PC-3 (cell line): ENCODE measurements around the gene CPLANE1. TPM values are rescaled to one million over a fixed set of nuclear protein-coding genes. Genes with fewer than 3 reads are reported as not detected.

Experiments used
- ATAC-seq: fragments of 200-7000 bp; cut with Tn5 transposase; 2 replicates; pipeline ENCODE4 v1.9.1; 2020; ENCODE audit warnings: mild to moderate bottlenecking, moderate library complexity
- BruUV-seq: library from RNA; stranded (reverse); fragments of 400-500 nt; replicated peaks from 2 replicates; lab custom pipeline; 2021; lab: Mats Ljungman, UMichigan
- CTCF ChIA-PET: fragments of 300-600 bp; sonication (Branson Sonifier 250); formaldehyde crosslinking; loops from one replicate; lab custom pipeline; 2022; ENCODE audit warnings: antibody characterized with exemption; lab: Charles Lee
- POLR2A ChIA-PET: fragments of 300-600 bp; sonication (Branson Sonifier 250); formaldehyde crosslinking; loops from one replicate; lab custom pipeline; 2022; ENCODE audit warnings: antibody characterized with exemption; ENCODE audit not compliant: unreplicated experiment; lab: Charles Lee
- DNase-seq: peaks from one replicate; pipeline ENCODE4 v3.0.0-alpha.2; 2015
- H2AFZ ChIP-seq: fragments of 300-600 bp; sonication (generic); 2 replicates; pipeline ENCODE4 v1.6.0; 2016; ENCODE audit warnings: antibody characterized with exemption, low read length
- H3F3A ChIP-seq: fragments of 300-600 bp; sonication (generic); one replicate; pipeline ENCODE4 v1.6.0; 2017; ENCODE audit warnings: antibody characterized with exemption, low read length, control low read depth, mild to moderate bottlenecking; ENCODE audit not compliant: unreplicated experiment
- H3K27ac ChIP-seq: fragments of 300-600 bp; sonication (generic); 2 replicates; pipeline ENCODE4 v1.5.1; 2016; ENCODE audit warnings: mild to moderate bottlenecking, low read length
- H3K27me3 ChIP-seq: fragments of 300-600 bp; sonication (generic); 2 replicates; pipeline ENCODE4 v1.6.1; 2016; ENCODE audit warnings: low read length, mixed read lengths
- H3K36me3 ChIP-seq: fragments of 300-600 bp; sonication (generic); 2 replicates; pipeline ENCODE4 v1.6.1; 2016; ENCODE audit warnings: low read depth, mixed run types, low read length, mixed read lengths
- H3K4me1 ChIP-seq: fragments of 300-600 bp; sonication (generic); 2 replicates; pipeline ENCODE4 v1.5.1; 2016; ENCODE audit warnings: low read length; ENCODE audit not compliant: insufficient read depth
- H3K4me2 ChIP-seq: fragments of 300-600 bp; sonication (generic); 2 replicates; pipeline ENCODE4 v1.6.0; 2016; ENCODE audit warnings: low read length
- H3K4me3 ChIP-seq: fragments of 300-600 bp; sonication (generic); 2 replicates; pipeline ENCODE4 v1.5.1; 2016; ENCODE audit warnings: mild to moderate bottlenecking, low read length, mixed read lengths
- H3K79me2 ChIP-seq: fragments of 300-600 bp; sonication (generic); 2 replicates; pipeline ENCODE4 v1.6.1; 2017; ENCODE audit warnings: low read length, mixed read lengths
- H3K9ac ChIP-seq: fragments of 300-600 bp; sonication (generic); 2 replicates; pipeline ENCODE4 v1.6.0; 2016; ENCODE audit warnings: mild to moderate bottlenecking, low read length
- H3K9me2 ChIP-seq: fragments of 300-600 bp; sonication (generic); replicated peaks from 2 replicates; pipeline ENCODE4 v1.6.1; 2016; ENCODE audit warnings: mixed run types, low read length, mixed read lengths
- H3K9me3 ChIP-seq: fragments of 300-600 bp; sonication (generic); 2 replicates; pipeline ENCODE4 v1.6.1; 2016; ENCODE audit warnings: low read length, mixed read lengths
- H4K20me1 ChIP-seq: fragments of 300-600 bp; sonication (generic); 2 replicates; pipeline ENCODE4 v1.6.1; 2016; ENCODE audit warnings: low read length, mixed read lengths
- CTCF ChIP-seq: fragments of 300-600 bp; sonication (generic); conservative IDR thresholded peaks from 2 replicates; pipeline ENCODE4 v1.5.1; 2017; ENCODE audit warnings: antibody characterized with exemption, low read depth, mild to moderate bottlenecking, low read length
- EZH2 ChIP-seq: fragments of 300-600 bp; sonication (generic); IDR thresholded peaks from one replicate; pipeline ENCODE4 v1.6.1; 2017; ENCODE audit warnings: antibody characterized with exemption, mild to moderate bottlenecking, low read length; ENCODE audit not compliant: unreplicated experiment
- EZH2phosphoT487 ChIP-seq: fragments of 300-600 bp; sonication (generic); IDR thresholded peaks from 2 replicates; pipeline ENCODE4 v1.6.1; 2018; ENCODE audit warnings: mild to moderate bottlenecking, antibody characterized with exemption, low read length, borderline replicate concordance
- intact Hi-C: fragments of 100-400 bp; cut with micrococcal nuclease; formaldehyde crosslinking; loops from 2 replicates; pipeline ENCODE4 v1.9.0; 2023
- total RNA-seq: library from RNA; depleted of rRNA; stranded (reverse); fragments of >200 nt; gene quantifications from 2 replicates; pipeline ENCODE4 v1.2.3, GENCODE V29; 2014

The CPLANE1 gene
- total RNA-seq, 1 experiment from 2014 or later = 10.1 TPM

GRCh38 chr5:37064442-37064841 is 184.7 kb downstream of the CPLANE1 start:
- ChIA-PET POLR2A (interaction anchor here (0.6 kb wide), 2 partner anchors 19 to 1515 kb away, joined by 3 to 4 read pairs; no protein-coding TSS in a partner anchor), CTCF (no interaction called here)
- no peaks in the 10 kb centered on the region for H4K20me1 ChIP-seq
- no peaks in the 10 kb centered on the region for H3K4me1 ChIP-seq
- no peak for ATAC-seq
- no peak for TF ChIP-seq CTCF
- no peak for TF ChIP-seq EZH2phosphoT487
- no peak for TF ChIP-seq EZH2
- H2AFZ ChIP-seq = no peak overlapping the region
- H3K79me2 ChIP-seq = no peaks in the 10 kb centered on the region
- H3K9me3 ChIP-seq = no peaks in the 10 kb centered on the region
- no peaks in the 10 kb centered on the region for H3F3A ChIP-seq
- no peak overlapping the region for H3K27ac ChIP-seq
- BruUV-seq = TSS peak; percentile 13
- intact Hi-C loops = no loop called here
- H3K4me3 ChIP-seq = no peak overlapping the region
- H3K9me2 ChIP-seq = no peaks in the 10 kb centered on the region
- no peaks in the 10 kb centered on the region for H3K27me3 ChIP-seq
- no peak overlapping the region for H3K9ac ChIP-seq
- H3K4me2 ChIP-seq = no peak overlapping the region
- no peak for DNase-seq
- H3K36me3 ChIP-seq = peaks cover 10% of the 10 kb centered on the region; the same call in 1 of the 2 replicates

- no peak for ATAC-seq
- TF ChIP-seq CTCF = no peak
- TF ChIP-seq EZH2phosphoT487 = no peak
- TF ChIP-seq EZH2 = no peak
- Histone ChIP-seq H3K36me3 (peaks cover 13% of the 10 kb centered on the region; the same call in 1 of the 2 replicates), H4K20me1 (no peaks in the 10 kb centered on the region), H3K79me2 (no peaks in the 10 kb centered on the region), H2AFZ (no peak overlapping the region), H3K27ac (no peak overlapping the region), H3K9me3 (no peaks in the 10 kb centered on the region), H3K9me2 (no peaks in the 10 kb centered on the region), H3K4me2 (no peak overlapping the region), H3K4me1 (no peaks in the 10 kb centered on the region), H3K27me3 (no peaks in the 10 kb centered on the region), H3K9ac (no peak overlapping the region), H3F3A (no peaks in the 10 kb centered on the region), H3K4me3 (no peak overlapping the region)
- ChIA-PET CTCF (no interaction called here), POLR2A (no interaction called here)
- intact Hi-C loops = no loop called here
- no peak for DNase-seq
- no TSS peak for BruUV-seq
Observed at GRCh38 chr5:37063739-37064138, 185.4 kb downstream of the CPLANE1 start.

- no peak for TF ChIP-seq EZH2phosphoT487
- TF ChIP-seq CTCF = no peak
- TF ChIP-seq EZH2 = no peak
- no peak for DNase-seq
- Histone ChIP-seq H3K4me3 (no peak overlapping the region), H3K9me3 (no peaks in the 10 kb centered on the region), H4K20me1 (no peaks in the 10 kb centered on the region), H3K27ac (no peak overlapping the region), H3K27me3 (no peaks in the 10 kb centered on the region), H3K4me2 (no peak overlapping the region), H3K9me2 (no peaks in the 10 kb centered on the region), H3F3A (no peaks in the 10 kb centered on the region), H3K9ac (no peak overlapping the region), H2AFZ (no peak overlapping the region), H3K79me2 (no peaks in the 10 kb centered on the region), H3K36me3 (peaks cover 9% of the 10 kb centered on the region; the same call in 1 of the 2 replicates), H3K4me1 (no peaks in the 10 kb centered on the region)
- ATAC-seq = no peak
- no TSS peak for BruUV-seq
- ChIA-PET POLR2A (no interaction called here), CTCF (no interaction called here)
- intact Hi-C loops = no loop called here
Observed at GRCh38 chr5:37060030-37060429, 189.1 kb downstream of the CPLANE1 start.
